D721Med (cell line): Measurements from ENCODE around the gene DCUN1D1.

Source experiments
- DNase-seq: peaks from one replicate; pipeline ENCODE4 v3.0.0; 2011; ENCODE audit warnings: low spot score; ENCODE audit not compliant: insufficient read length
- FAIRE-seq: peaks from 2 replicates; lab custom pipeline; 2011; peaks lifted over from hg19 to GRCh38; lab: Jason Lieb, UNC
- CTCF ChIP-seq: IDR thresholded peaks from 2 replicates; pipeline ENCODE4 v1.5.1; 2012; ENCODE audit warnings: mild to moderate bottlenecking, control low read depth; ENCODE audit not compliant: insufficient read depth; ENCODE audit errors: missing control alignments

The DCUN1D1 gene

GRCh38 chr3:182980204-182981037 is at the start of gene DCUN1D1:
Gene DCUN1D1 (minus strand): TSS chr3:182980538. CDS start chr3:182980489, 49 bp downstream.
- DNase-seq (peak; percentile 84), FAIRE-seq (no peak)
- TF ChIP-seq CTCF = no peak

- TF ChIP-seq CTCF = no peak
- DNase-seq (no peak), FAIRE-seq (no peak)
Observed at GRCh38 chr3:183028416-183028815, 48.1 kb upstream of the DCUN1D1 start.

GRCh38 chr3:183027276-183027675 is 46.9 kb upstream of the DCUN1D1 start:
- TF ChIP-seq CTCF = no peak
- FAIRE-seq (no peak), DNase-seq (no peak)

- no peak for DNase-seq
Observed at GRCh38 chr3:183022936-183023516, 42.7 kb upstream of the DCUN1D1 start.

GRCh38 chr3:183018421-183019192 is 38.3 kb upstream of the DCUN1D1 start:
- DNase-seq = no peak
- no peak for FAIRE-seq
- no peak for TF ChIP-seq CTCF

More at GRCh38 chr3:183022936-183023516, 42.7 kb upstream of the DCUN1D1 start:
- TF ChIP-seq CTCF = no peak
- FAIRE-seq = peak; percentile 44

- no peak for TF ChIP-seq CTCF
- DNase-seq (no peak), FAIRE-seq (no peak)
Observed at GRCh38 chr3:183015185-183015584, 34.8 kb upstream of the DCUN1D1 start.
